Kidney epithelial cell (primary cell): Measurements from ENCODE around the gene TPM3. TPM values are rescaled to one million over a fixed set of nuclear protein-coding genes. Genes with fewer than 3 reads are reported as not detected.

Source experiments
- DNase-seq: peaks from one replicate; pipeline ENCODE4 v3.0.0-alpha.2; 2010; ENCODE audit warnings: low read depth
- H3K27me3 ChIP-seq: 2 replicates; pipeline ENCODE4 v1.6.0; 2011; ENCODE audit warnings: low read length; ENCODE audit not compliant: control insufficient read depth, insufficient read depth
- H3K36me3 ChIP-seq: 2 replicates; pipeline ENCODE4 v1.5.1; 2011; ENCODE audit warnings: low read length; ENCODE audit not compliant: control insufficient read depth, insufficient read depth
- H3K4me3 ChIP-seq: 2 replicates; pipeline ENCODE4 v1.5.1; 2011; ENCODE audit warnings: low read depth, mild to moderate bottlenecking, control low read depth, low read length
- CTCF ChIP-seq: IDR thresholded peaks from 2 replicates; pipeline ENCODE4 v1.5.1; 2011; ENCODE audit warnings: mild to moderate bottlenecking, moderate library complexity, low read length, control low read depth, inconsistent platforms; ENCODE audit not compliant: insufficient read depth, poor library complexity, severe bottlenecking
- total RNA-seq: library from RNA; depleted of rRNA; stranded (reverse); fragments of >200 nt; gene quantifications from 2 replicates; pipeline ENCODE4 v1.2.3, GENCODE V29; 2015

Gene TPM3
- total RNA-seq, 1 donor from 2014 or later, result 529 TPM

GRCh38 chr1:154183046-154183915, 8.6 kb downstream of the TPM3 start:
- no peaks in the 10 kb centered on the region for H3K27me3 ChIP-seq
- H3K4me3 ChIP-seq, result peak overlapping the region; percentile 68
- no peaks in the 10 kb centered on the region for H3K36me3 ChIP-seq
- no peak for TF ChIP-seq CTCF
- DNase-seq, result peak; percentile 90

- TF ChIP-seq CTCF, result no peak
- Histone ChIP-seq H3K36me3 (no peaks in the 10 kb centered on the region), H3K27me3 (no peaks in the 10 kb centered on the region), H3K4me3 (peak overlapping the region; percentile 68)
- DNase-seq, result no peak
Measured at GRCh38 chr1:154182344-154183045, 9.4 kb downstream of the TPM3 start.

- no peaks in the 10 kb centered on the region for H3K36me3 ChIP-seq
- DNase-seq, result no peak
- no peaks in the 10 kb centered on the region for H3K27me3 ChIP-seq
- peak overlapping the region; percentile 68 for H3K4me3 ChIP-seq
- TF ChIP-seq CTCF, result no peak
Measured at GRCh38 chr1:154181944-154182343, 10.0 kb downstream of the TPM3 start.

GRCh38 chr1:154179946-154180687, 11.8 kb downstream of the TPM3 start:
- TF ChIP-seq CTCF, result no peak
- Histone ChIP-seq H3K4me3 (no peak overlapping the region), H3K27me3 (no peaks in the 10 kb centered on the region), H3K36me3 (no peaks in the 10 kb centered on the region)
- no peak for DNase-seq

- no peak for TF ChIP-seq CTCF
- DNase-seq, result no peak
- no peaks in the 10 kb centered on the region for H3K36me3 ChIP-seq
- H3K4me3 ChIP-seq, result no peak overlapping the region
- H3K27me3 ChIP-seq, result no peaks in the 10 kb centered on the region
Measured at GRCh38 chr1:154178911-154179811, 12.7 kb downstream of the TPM3 start.
